ENCODE data around the gene PHGDH.

Gene PHGDH

GRCh38 chr1:119682141-119682540, 29.6 kb upstream of the PHGDH start:
- TF ChIP-seq GATA3 (IDR thresholded peaks at IDR 0.05; ENCODE audit: low read depth, low read length) (no peak), GATA2 (IDR thresholded peaks at IDR 0.05; ENCODE audit: low read depth, low read length) (no peak)

DNA sequence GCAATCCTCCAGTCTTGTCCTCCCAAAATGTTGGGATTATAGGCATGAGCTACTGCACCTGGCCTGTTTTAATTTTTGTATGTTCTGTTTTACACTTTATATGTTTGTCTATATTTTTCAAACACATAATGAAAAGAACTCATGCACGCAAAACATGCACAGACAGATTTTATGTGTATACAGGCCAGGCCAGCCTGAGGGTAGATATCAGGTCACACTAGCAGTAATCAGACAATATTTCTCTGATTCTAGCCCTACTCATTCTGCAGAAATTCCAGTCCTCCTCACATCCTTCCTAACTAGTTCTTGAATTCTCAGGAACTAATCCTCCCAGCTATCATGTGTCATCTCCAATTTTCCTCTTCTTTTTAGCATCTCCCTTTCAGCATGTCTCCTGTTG, 27.8 kb upstream of the PHGDH start:
- TF ChIP-seq GATA2 (IDR thresholded peaks at IDR 0.05; ENCODE audit: low read depth, low read length) (no peak), GATA3 (IDR thresholded peaks at IDR 0.05; ENCODE audit: low read depth, low read length) (no peak)

DNA sequence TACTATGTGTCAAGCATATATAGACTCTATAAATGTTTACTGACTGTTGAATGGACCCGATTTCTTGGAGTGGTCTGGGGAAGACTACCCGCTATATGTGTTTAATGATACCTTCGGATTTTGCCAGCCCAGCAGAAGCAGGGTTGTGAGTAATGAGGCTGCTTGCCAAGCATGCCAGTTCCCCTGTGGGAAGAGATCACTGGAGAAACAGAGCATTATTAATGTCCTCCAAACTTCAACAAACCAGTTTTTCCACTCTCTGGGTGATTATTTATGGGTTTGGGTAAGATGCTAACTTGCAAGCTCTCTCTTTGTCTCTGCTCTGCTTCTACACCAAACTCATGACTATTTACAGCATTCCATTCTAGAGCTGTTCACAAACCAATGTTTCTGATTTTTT, 25.1 kb upstream of the PHGDH start:
- TF ChIP-seq GATA2 (IDR thresholded peaks at IDR 0.05; ENCODE audit: low read depth, low read length) = no peak
- no peak for TF ChIP-seq GATA3 (IDR thresholded peaks at IDR 0.05; ENCODE audit: low read depth, low read length)

GRCh38 chr1:119687434-119688079, 24.2 kb upstream of the PHGDH start:
- TF ChIP-seq GATA3 (IDR thresholded peaks at IDR 0.05; ENCODE audit: low read depth, low read length) (no peak), GATA2 (IDR thresholded peaks at IDR 0.05; ENCODE audit: low read depth, low read length) (no peak)

GRCh38 chr1:119688810-119689209, 22.9 kb upstream of the PHGDH start:
- TF ChIP-seq GATA3 (IDR thresholded peaks at IDR 0.05; ENCODE audit: low read depth, low read length) = no peak
- no peak for TF ChIP-seq GATA2 (IDR thresholded peaks at IDR 0.05; ENCODE audit: low read depth, low read length)

- TF ChIP-seq GATA2 (IDR thresholded peaks at IDR 0.05; ENCODE audit: low read depth, low read length) (no peak), GATA3 (IDR thresholded peaks at IDR 0.05; ENCODE audit: low read depth, low read length) (no peak)
Observed at GRCh38 chr1:119689511-119689910, 22.2 kb upstream of the PHGDH start.

DNA sequence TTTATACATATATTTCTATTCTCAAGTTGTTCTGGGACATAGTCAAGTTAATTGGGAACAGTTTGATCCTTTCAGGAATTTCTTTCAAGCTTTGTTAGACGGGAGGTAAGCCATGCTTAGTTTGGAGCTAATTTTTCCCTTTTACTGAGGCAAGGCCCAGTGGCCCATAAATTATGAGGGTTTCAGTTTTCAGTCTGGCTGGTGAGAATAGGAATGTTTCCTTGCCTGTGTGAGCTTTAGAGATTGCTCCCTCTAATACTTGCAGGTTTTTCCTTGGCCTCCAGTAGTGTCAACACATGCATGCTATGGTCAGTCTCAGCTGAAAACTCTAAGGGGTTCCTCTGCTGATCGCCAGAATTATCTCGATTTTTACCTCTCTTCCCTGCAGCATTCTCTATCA, 14.1 kb upstream of the PHGDH start:
- no peak for TF ChIP-seq GATA3 (IDR thresholded peaks at IDR 0.05; ENCODE audit: low read depth, low read length)
- TF ChIP-seq GATA2 (IDR thresholded peaks at IDR 0.05; ENCODE audit: low read depth, low read length) = no peak

DNA sequence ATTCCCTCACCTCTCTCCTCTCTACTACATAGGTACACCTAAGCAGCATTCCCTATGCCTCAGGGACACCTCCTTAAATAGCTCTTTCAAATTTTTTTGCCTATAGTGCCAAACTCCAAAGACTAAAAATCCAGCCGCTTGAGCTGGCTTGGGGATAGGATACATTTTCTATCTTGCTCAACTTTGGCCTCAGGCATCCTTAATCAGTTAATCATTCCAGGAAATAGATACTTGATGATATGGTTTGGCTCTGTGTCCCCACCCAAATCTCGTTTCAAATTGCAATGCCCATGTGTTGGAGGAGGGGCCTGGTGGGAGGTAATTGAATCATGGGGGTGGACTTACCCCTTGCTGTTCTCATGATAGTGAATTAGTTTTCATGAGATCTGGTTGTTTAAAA, 11.4 kb upstream of the PHGDH start:
- TF ChIP-seq GATA2 (IDR thresholded peaks at IDR 0.05; ENCODE audit: low read depth, low read length) (no peak), GATA3 (IDR thresholded peaks at IDR 0.05; ENCODE audit: low read depth, low read length) (no peak)

DNA sequence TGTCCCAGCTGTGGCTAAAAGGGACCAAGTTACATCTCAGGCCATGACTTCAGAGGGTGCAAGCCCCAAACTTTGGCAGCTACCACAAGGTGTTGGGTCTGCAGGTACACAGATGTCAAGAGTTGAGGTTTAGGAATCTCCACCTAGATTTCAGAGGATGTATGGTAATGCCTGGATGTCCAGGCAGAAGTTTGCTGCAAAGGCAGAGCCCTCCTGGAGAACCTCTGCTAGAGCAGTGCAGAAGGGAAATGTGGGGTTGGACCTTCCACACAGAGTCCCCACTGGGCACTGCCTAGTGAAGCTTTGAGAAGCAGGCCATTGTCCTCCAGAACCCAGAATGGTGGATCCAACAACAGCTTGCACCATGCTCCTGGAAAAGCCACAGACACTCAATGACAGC, 10.1 kb upstream of the PHGDH start:
- TF ChIP-seq GATA3 (IDR thresholded peaks at IDR 0.05; ENCODE audit: low read depth, low read length) (no peak), GATA2 (IDR thresholded peaks at IDR 0.05; ENCODE audit: low read depth, low read length) (no peak)

DNA sequence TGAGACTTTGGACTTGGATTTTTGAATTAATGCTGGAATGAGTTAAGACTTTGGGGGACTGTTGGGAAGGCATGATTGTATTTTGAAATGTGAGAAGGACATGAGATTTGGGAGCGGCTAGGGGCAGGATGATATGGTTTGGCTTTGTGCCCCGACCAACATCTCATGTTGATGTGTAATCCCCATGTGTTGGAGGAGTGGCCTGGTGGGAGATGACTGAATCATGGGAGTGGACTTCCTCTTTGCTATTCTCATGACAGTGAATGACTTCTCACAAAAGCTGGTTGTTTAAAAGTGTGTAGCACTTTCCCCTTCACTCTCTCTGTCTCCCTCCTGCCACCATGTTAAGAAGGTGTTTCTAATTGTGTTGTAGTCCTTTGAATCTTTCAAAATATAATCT, 9.3 kb upstream of the PHGDH start:
- TF ChIP-seq GATA2 (IDR thresholded peaks at IDR 0.05; ENCODE audit: low read depth, low read length) (no peak), GATA3 (IDR thresholded peaks at IDR 0.05; ENCODE audit: low read depth, low read length) (no peak)

DNA sequence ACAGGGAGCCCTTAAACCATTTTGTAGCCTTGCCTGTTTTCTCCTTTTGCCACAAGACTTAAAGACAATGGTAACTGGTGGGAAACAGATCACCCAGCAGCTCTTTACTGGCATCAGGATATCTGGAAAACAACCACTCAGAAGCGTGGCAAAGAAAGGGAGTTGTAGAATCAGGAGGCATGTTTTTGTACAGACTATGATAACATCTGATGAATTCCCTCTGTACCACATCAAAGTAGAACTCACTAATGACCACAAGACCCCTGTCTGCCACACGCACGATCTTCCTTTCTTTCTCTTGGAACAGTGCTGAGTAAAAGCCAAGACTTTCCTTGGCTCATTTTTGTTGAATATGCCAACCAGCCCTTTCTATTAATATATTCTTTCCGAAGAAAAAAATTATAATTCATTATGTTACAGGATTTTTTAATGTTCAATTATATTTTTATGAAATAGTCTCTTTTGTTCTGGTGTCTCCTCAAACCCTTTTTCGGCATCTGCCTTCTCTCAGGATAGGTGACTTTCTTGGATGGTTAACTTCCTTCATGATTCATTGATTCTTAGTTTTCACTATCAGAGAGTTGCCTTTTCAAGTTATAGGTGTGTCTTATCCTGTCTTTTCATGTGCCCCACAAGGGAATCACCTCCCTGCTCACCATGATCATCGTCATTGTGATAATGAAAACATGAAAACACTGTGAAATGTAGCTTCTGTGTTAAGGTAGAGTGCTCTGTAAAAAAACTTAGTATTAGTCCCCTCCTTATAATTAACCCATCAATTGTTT, 7.9 kb upstream of the PHGDH start:
- TF ChIP-seq GATA2 (IDR thresholded peaks at IDR 0.05; ENCODE audit: low read depth, low read length) (no peak), GATA3 (IDR thresholded peaks at IDR 0.05; ENCODE audit: low read depth, low read length) (no peak)

GRCh38 chr1:119712342-119713038, 756 bp downstream of the PHGDH start:
- TF ChIP-seq GATA2 (IDR thresholded peaks at IDR 0.05; ENCODE audit: low read depth, low read length) (no peak), GATA3 (IDR thresholded peaks at IDR 0.05; ENCODE audit: low read depth, low read length) (no peak)

- TF ChIP-seq GATA2 (IDR thresholded peaks at IDR 0.05; ENCODE audit: low read depth, low read length) (no peak), GATA3 (IDR thresholded peaks at IDR 0.05; ENCODE audit: low read depth, low read length) (no peak)
Observed at GRCh38 chr1:119713039-119713748, 1.5 kb downstream of the PHGDH start.

Data from SH-SY5Y (cell line).